Adrenal gland (tissue), 5 donors: ENCODE data around the gene GHRH.

Source experiments
- CTCF ChIP-seq, 6 experiments: fragments of 450-650 bp in 4 of 6; fragments of 200-600 bp in 2 of 6; sonication (generic) in 1 of 6; IDR thresholded peaks; 1 replicate in 5 of 6; 2 replicates in 1 of 6; pipeline versions ENCODE4 v1.5.1 to v1.8.0; 2016 to 2021; ENCODE audit warnings: antibody characterized with exemption in 6 of 6, mild to moderate bottlenecking in 2 of 6, moderate library complexity in 1 of 6
- POLR2A ChIP-seq, 2 donors: fragments of 450-650 bp; IDR thresholded peaks; one replicate each; pipeline ENCODE4 v1.6.1; 2017; ENCODE audit warnings: antibody characterized with exemption in 2 of 2, mild to moderate bottlenecking in 2 of 2, moderate library complexity in 1 of 2
- donor health status: DM: no; HTN: no; CAD: no.

- TF ChIP-seq CTCF (IDR thresholded peaks at IDR 0.05) (no peak), POLR2A (IDR thresholded peaks at IDR 0.05) (no peak)
These were observed 12.3 kb downstream of the GHRH start for GRCh38 chr20:37249304-37249703.
